Activated CD8-positive, alpha-beta memory T cell treated with anti-CD3 and anti-CD28 coated beads for 1 hour (primary cell): ENCODE data around the gene PISD.

Experiments used
- DNase-seq, 2 donors: peaks; one replicate each; pipeline ENCODE4 v3.0.0-alpha.2; 2020; ENCODE audit warnings: low read depth in 1 of 2; ENCODE audit errors: extremely low read depth in 1 of 2

PISD gene

DNA sequence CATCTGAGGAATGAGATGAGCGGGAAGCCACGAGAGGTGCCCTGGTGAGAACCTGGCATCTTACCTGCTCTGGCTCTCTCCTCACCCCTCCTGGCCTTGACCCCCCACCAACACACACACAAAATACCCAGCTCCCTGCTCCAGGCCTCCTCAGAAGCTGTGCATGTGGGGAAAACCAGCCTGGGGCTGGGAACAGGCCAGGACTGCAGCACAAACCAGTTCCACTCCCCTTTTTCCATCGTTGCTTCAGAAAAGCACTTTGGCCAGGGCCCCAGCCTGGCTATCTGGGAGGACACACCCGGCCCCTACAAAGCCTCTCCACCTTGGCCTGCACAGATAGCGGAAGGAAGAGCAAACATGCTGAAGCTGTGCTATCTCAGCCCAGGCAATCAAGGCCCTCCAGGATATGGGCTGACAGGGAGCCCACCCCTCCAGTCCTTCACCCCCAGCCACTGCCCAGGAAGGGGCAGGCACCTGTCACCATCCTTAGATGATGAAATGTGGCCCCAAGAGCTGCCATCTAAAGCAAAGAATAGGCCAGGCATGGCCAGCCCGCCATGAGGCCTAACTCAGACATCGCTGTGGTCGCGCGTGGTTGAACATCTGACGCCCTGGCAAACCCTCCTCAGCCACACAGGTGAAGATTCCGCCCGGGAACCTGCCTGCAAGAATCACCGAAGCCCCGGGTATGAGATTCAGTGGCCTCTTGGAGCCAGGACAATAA is 35.4 kb downstream of the PISD start:
- no peak for DNase-seq

- no peak for DNase-seq
These were observed 36.2 kb downstream of the PISD start for GRCh38 chr22:31625661-31626426.

DNA sequence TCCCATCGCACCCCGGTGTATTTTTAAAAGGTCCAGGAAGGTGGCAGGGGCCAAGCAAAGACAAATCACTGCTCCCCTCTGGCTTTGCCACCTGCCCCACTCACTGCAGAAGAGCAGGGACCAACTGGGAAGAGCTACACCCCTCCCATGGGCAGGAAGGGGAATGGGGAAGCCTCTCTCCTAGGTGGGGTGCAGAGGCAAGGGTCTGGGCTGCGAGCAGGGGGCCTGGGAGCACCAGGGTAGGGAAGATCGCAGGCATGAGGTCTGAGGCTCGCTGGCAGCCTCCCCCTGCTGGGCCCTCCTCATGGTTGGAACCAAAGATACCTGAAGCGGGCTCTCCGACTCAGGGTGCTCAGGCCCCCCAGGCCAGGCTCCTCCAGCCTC is 36.8 kb downstream of the PISD start:
- no peak for DNase-seq

DNA sequence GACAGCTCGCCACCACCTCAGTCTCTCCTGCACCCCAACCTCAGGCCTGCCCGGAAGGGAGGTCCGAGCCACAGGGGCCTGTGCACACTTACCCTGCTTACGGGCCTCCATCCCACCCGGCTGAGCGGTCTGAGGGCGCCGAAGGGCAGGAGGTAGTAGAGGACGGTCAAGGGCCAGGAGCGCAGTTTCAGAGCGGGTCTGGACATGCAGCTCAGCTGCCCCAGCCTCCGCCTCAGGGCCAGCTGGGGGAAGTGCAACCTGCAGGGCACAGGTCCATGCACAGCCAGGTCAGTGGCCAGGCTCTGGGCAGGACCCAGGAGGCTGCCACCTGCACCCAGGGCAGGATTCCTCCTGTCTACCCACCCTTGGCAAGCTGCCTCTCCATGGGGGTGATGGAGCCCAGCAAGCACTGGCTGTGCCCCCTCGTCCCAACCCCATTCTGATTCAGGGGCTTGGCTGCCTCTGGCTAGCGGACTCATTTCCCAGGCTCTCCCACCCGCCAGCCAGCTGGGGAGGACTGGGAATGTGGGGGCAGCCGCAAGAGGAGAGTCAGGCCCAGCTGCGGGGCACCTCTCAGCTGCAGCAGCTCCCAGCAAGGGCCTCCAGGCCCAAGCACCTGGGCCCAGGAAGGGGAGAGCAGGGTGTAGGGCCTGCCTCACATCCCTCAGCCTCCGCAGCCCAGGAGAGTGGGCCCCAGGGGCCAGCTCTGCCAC is 38.3 kb downstream of the PISD start:
- no peak for DNase-seq

DNA sequence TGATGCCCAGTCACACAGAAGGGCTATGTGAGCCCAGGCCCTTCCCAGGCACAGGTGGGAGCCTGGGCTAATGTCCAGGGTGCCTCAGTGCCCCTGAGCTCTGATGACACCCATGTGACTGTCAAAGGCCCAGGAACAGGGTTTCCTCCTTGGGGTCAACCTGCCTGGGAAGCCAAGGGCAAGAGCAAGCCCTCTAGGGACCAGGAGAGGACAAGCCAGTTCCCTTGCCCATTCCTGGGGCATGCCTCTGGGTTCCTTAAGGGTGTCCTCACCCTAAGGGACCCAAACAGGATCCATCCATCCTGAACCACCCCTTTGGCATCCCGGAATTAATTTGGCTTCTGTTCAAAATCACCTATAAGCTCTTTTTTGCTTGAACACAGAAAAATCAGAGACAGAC is 39.0 kb downstream of the PISD start:
- no peak for DNase-seq

- no peak for DNase-seq
These were observed 40.4 kb downstream of the PISD start for GRCh38 chr22:31621507-31622124.

DNA sequence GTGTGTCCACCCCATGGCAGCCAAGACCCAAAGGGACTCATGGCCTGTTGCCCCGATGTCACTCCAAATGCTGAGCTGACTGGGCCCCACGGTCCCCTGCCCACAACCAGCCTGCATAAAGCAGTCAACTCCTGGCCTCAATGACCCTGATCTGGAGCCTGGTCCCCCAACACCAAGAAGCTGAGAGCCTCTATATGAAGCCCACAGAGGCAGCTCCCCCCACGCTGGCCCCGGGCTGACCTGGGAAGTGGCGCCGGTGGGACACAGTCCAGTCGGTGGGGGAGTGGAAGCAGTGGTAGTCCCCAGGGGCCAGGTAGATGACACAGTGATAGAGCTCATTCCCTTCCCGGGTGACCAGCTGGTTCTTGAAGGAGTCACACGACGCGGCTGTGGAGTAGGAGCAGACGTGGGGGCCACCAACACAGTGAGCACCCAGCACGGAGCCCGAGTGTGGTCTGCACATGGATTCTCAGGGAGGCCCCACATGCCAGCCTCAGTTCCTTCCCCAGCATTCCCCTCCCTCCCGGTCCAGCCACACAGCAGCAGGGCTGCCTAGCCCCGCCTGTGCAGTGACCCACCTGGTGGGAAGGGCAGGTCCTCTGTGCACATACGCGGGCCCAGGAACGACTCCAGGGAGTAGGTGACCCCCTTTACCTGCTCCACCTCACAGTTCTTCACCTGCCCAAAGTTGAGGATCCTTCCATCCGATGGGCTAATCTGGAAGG is 41.1 kb downstream of the PISD start:
- DNase-seq = no peak

DNA sequence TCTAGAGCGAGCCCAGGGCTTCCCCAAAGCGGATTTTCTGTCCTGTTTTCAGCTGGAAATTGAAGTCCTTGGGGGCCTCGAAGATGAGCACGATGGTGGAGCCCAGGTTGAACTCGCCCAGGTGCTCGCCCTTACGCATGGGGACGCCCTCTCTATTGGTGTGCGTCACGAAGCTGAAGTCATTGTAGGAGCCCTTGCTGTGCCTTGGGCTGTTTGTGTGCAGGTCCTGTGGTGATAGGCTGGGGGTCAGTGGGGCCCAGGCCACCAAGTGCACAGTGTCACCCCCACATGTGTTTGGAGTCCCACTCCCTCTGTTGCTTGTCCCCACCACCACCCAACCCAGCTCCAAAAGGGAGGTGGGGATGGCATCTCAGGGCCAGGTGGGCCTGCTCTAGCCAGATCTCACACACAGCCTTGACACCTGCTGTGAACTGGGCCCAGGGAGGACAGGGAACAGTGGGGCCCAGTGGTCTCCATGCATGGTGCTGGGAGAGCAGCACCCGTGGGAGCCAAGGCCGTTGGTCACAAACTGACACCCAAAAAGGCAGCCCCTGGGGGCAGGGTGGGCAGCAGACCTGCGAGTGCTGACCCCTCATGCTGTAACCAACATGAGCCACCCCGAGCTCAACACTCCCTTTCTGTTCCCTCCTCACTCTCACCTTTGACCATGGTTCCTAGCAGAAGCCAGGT is 42.3 kb downstream of the PISD start:
- DNase-seq = no peak

DNA sequence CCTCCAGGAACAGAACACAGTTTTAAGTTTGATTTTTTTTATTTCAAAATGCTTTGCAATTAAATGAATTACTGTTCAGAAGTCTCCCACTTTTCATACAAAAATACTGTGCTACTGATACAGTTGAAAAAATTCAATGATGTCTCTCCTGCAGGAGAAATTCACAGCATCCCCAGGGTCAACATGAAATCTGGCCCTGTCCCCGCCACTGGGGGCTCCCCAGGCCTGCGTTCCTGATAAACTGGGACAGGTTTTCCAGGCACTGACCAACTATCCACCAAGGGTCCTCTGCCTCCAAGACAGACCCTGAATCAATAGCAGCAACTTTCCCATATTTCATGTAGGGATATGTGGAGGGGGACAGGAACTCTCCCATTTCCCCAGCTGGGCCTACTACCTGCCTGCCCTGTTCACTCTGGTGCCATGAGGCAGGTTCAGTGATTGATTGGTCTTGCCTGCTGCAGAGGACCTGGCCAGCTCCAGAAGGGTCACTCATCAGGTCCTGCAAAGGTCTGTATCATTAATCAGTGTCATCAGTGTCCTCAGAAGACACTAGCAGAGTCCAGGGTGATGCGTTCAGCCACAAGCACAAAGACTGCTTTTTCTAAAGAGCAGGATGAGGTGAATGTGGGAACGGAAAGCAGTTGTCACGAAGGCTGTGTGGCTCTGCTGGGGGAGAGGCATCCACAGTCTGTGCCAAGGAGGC is 43.4 kb downstream of the PISD start:
- DNase-seq = no peak

GRCh38 chr22:31618057-31618456 is 44.0 kb downstream of the PISD start:
- no peak for DNase-seq

GRCh38 chr22:31616315-31616980 is 45.6 kb downstream of the PISD start:
- DNase-seq = no peak

DNA sequence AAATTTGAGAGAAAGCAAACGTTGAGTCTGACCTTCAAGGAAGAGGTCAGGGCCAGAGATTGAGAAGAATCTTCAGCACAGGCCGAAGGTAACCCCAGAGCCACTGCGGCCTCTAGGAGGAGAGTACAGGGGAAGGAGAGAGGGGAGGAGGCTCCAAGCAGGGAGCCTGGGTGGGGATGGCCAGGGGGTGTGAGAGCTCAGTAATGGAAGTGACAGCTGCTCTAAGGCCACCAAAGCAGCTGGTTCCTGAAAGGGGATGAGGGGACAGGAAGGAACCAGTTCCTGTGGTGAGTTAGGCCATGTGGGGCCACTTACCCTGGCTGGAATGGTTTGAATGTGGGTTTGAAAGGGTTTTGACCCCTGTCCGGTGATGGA is 46.1 kb downstream of the PISD start:
- DNase-seq = no peak

GRCh38 chr22:31615491-31615860 is 46.5 kb downstream of the PISD start:
- no peak for DNase-seq

DNA sequence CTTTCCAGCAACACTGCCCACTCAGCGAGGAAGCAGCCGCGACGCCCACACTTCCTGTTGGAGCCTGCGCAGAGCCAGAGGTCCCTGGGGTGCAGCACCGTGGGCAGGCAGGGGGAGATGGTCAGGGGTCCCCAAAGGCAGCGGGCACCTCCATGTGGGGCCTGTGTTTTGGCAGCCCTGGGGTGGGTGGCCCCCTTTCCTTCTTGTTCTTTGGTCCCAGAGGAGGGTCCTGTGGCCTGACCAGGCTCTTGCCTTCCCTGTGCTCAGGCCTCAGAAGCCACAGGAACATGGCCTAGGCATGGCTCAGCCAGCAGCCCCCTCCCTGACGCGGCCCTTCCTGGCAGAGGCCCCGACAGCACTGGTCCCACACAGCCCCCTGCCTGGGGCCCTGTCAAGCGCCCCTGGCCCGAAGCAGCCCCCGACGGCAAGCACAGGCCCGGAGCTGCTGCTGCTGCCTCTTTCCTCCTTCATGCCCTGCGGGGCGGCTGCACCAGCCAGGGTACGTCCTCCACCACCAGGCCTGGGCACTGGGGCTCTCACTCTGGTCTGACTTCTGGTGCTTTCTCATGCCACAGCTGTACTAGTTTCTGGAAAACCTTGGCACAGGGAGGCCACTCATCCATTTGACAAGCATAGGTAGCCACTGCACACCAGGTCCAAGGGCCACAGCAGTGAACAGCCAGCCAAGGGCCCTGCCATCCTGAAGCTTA is 47.1 kb downstream of the PISD start:
- DNase-seq = no peak

- DNase-seq = no peak
These were observed 48.1 kb downstream of the PISD start for GRCh38 chr22:31613904-31614296.

DNA sequence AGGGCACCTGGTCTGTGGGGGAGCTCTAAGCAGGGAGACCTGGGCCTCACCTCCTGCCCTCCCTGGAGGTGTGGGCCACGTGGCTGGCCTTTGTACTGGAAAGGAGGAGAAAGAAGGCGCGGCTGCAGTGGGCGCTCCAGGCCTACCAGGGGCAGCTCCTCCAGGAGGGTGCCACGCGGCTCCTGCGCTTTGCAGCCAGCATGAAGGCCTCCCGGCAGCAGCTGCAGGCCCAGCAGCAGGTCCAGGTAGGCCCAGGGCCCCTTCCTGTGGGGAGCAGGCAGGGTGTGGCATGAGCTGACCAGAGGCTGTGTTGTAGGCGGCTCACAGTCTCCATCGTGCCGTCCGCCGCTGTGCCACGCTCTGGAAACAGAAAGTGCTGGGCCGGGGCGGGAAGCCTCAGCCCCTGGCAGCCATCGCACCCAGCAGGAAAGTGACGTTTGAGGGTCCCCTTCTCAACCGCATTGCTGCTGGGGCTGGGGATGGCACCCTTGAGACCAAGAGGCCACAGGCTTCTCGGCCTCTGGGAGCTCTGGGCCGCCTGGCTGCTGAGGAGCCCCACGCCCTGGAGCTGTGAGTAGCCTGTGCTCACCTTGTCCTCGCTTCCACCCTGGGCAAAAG is 48.6 kb downstream of the PISD start:
- DNase-seq = no peak

- no peak for DNase-seq
These were observed 49.1 kb downstream of the PISD start for GRCh38 chr22:31612891-31613285.

DNA sequence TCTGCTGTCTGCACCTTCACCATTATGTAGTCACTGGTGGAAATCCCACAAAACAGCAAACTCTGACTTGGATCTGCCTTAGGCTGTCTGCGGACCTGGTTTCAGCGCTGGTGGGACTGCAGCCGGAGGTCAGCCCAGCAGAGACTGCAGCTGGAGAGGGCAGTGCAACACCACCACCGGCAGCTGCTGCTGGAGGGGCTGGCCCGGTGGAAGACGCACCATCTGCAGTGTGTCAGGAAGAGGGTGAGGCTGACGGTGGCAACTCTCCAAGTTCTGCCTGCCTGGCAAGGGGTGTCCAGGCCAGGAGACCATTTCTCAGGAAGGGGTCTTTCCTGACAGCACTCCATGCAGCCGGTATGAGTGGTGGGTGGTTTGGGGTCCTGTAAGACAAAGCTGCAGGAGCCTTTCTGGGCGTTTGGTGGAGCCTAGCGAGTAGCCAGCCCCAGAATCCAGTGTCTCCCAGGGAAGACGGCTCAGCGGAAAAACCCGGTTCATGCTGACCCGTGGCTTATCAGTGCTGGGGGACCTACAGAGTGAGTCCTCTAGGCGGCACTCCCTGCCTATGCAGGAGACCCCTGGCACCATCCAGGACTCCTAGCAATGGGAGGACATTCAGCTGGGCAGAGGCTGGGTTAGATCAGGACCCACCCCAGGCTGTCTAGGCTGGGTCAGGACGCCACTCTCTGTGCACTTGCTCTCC is 50.8 kb downstream of the PISD start:
- DNase-seq = no peak
